Endodermal cell (in vitro differentiated cells): ENCODE measurements around the gene PATL1. TPM values are rescaled to one million over a fixed set of nuclear protein-coding genes. Genes with fewer than 3 reads are reported as not detected.

Source experiments
- DNase-seq: peaks from one replicate; pipeline ENCODE4 v3.0.0-alpha.2; 2017
- H3K27ac ChIP-seq: 2 replicates; pipeline ENCODE4 v1.5.1; 2013; ENCODE audit warnings: mild to moderate bottlenecking, low read depth, low read length, moderate library complexity
- H3K27me3 ChIP-seq: 2 replicates; pipeline ENCODE4 v1.6.1; 2013; ENCODE audit warnings: mild to moderate bottlenecking, low read length, moderate library complexity; ENCODE audit not compliant: insufficient read depth, control insufficient read depth, poor library complexity, severe bottlenecking
- H3K36me3 ChIP-seq: 2 replicates; pipeline ENCODE4 v1.7.0; 2013; ENCODE audit warnings: mild to moderate bottlenecking, low read length, moderate library complexity; ENCODE audit not compliant: control insufficient read depth, insufficient read depth
- H3K4me1 ChIP-seq: one replicate; pipeline ENCODE4 v1.7.0; 2013; ENCODE audit warnings: low read length; ENCODE audit not compliant: control insufficient read depth, insufficient read depth
- H3K4me3 ChIP-seq: 2 replicates; pipeline ENCODE4 v1.5.1; 2013; ENCODE audit warnings: mild to moderate bottlenecking, low read length, moderate library complexity
- H3K9ac ChIP-seq: 2 replicates; pipeline ENCODE4 v1.6.1; 2013; ENCODE audit warnings: mild to moderate bottlenecking, low read length, moderate library complexity; ENCODE audit not compliant: poor library complexity, severe bottlenecking; ENCODE audit errors: extremely low read depth
- H3K9me3 ChIP-seq: 2 replicates; pipeline ENCODE4 v1.6.1; 2013; ENCODE audit warnings: mild to moderate bottlenecking, low read length, moderate library complexity; ENCODE audit not compliant: control insufficient read depth
- H3K27ac Mint-ChIP-seq: 2 replicates; pipeline ENCODE4 v1.8.0; 2020; ENCODE audit warnings: mixed read lengths
- H3K27me3 Mint-ChIP-seq: 2 replicates; pipeline ENCODE4 v1.8.0; 2021; ENCODE audit warnings: mild to moderate bottlenecking, mixed read lengths; ENCODE audit not compliant: insufficient read depth
- H3K36me3 Mint-ChIP-seq: 2 replicates; pipeline ENCODE4 v1.8.0; 2020; ENCODE audit warnings: low read depth, mixed read lengths
- H3K4me1 Mint-ChIP-seq: 2 replicates; pipeline ENCODE4 v1.8.0; 2020; ENCODE audit warnings: mixed read lengths
- H3K4me3 Mint-ChIP-seq: 2 replicates; pipeline ENCODE4 v1.8.0; 2020; ENCODE audit warnings: mild to moderate bottlenecking, moderate library complexity, mixed read lengths
- H3K9me3 Mint-ChIP-seq: 2 replicates; pipeline ENCODE4 v1.8.0; 2020; ENCODE audit warnings: mild to moderate bottlenecking, mixed read lengths
- CTCF ChIP-seq: fragments of 200-600 bp; sonication (generic); conservative IDR thresholded peaks from 2 replicates; pipeline ENCODE4 v1.5.0; 2021; ENCODE audit warnings: antibody characterized with exemption, mild to moderate bottlenecking
- WGBS, 2 experiments: methylation state at CpG; one replicate each; pipeline versions ENCODE4 v1.1.5 to v1.1.7; 2013; ENCODE audit warnings: missing lambda C conversion rate in 2 of 2, mixed read lengths in 1 of 2; ENCODE audit not compliant: insufficient coverage in 1 of 2, insufficient read length in 1 of 2; 5-methylcytosine and 5-hydroxymethylcytosine counted together
- total RNA-seq, 2 donors: library from RNA; stranded (reverse); fragmentation: NEBNext Ultra II Directional in 1 of 2; extraction: Animal tissue kit (Norgen Biotek cat#: 25700) in 1 of 2; gene quantifications; 2 replicates in 1 of 2; 3 replicates in 1 of 2; pipeline ENCODE4 v1.2.1, GENCODE V29; 2021

PATL1 gene
- total RNA-seq, 2 donors from 2014 or later: 41.0 to 45.7 TPM

GRCh38 chr11:59698506-59698905 lies 29.7 kb upstream of the PATL1 start:
- H3K4me3 ChIP-seq: no peak overlapping the region
- no peaks in the 10 kb centered on the region for H3K27me3 ChIP-seq
- peaks cover 6% of the 10 kb centered on the region for H3K9me3 ChIP-seq
- Mint-ChIP-seq H3K9me3 (peaks cover 37% of the 10 kb centered on the region), H3K4me1 (no peaks in the 10 kb centered on the region), H3K27ac (no peak overlapping the region), H3K36me3 (no peaks in the 10 kb centered on the region), H3K27me3 (peaks cover 13% of the 10 kb centered on the region), H3K4me3 (no peak overlapping the region)
- no peak overlapping the region for H3K9ac ChIP-seq
- H3K27ac ChIP-seq: no peak overlapping the region
- no peak for TF ChIP-seq CTCF
- H3K4me1 ChIP-seq: no peaks in the 10 kb centered on the region
- no peaks in the 10 kb centered on the region for H3K36me3 ChIP-seq
- DNase-seq: no peak

DNA sequence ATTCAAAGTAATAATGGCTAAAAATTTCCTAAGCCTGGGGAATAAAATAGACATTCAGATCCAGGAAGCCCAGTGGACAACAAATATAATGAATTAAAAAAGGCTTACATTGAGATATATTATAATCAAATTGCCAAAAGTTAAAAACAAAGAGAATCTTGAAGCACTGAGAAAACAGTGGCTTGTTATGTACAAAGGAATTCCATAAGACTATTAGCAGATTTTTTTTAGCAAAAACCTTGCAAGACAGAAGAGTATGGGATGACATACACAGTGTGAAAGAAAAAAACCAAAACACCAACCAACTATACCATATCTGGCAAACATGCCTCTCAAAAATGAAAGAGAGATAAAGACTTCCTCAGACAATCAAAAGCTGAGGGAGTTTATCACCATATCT lies 24.1 kb upstream of the PATL1 start:
- no peaks in the 10 kb centered on the region for H3K36me3 ChIP-seq
- TF ChIP-seq CTCF: no peak
- DNase-seq: no peak
- Mint-ChIP-seq H3K36me3 (no peaks in the 10 kb centered on the region), H3K27ac (no peak overlapping the region), H3K4me3 (no peak overlapping the region), H3K4me1 (no peaks in the 10 kb centered on the region), H3K27me3 (peaks cover 16% of the 10 kb centered on the region), H3K9me3 (peaks cover 24% of the 10 kb centered on the region)
- H3K9ac ChIP-seq: no peak overlapping the region
- peaks cover 21% of the 10 kb centered on the region for H3K9me3 ChIP-seq
- H3K4me1 ChIP-seq: no peaks in the 10 kb centered on the region
- H3K27ac ChIP-seq: no peak overlapping the region
- no peaks in the 10 kb centered on the region for H3K27me3 ChIP-seq
- H3K4me3 ChIP-seq: no peak overlapping the region

DNA sequence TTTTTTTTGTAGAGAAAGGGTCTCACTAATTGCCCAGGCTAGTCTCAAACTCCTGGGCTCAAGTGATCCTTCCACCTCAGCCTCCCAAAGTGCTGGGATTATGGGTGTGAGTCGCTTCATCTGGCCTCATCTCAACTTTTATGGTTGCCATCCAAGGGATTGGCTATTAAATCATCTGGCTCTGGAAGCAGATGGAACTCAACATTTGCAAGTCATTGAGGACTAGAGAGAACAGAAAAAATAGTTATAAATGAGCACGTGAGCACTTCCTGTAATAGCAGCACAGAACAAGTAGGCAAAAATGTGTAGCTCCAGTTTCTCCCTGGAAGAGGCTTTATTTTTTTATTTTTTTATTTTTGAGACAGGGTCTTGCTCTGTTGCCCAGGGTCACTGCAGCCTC lies 22.3 kb upstream of the PATL1 start:
- Histone ChIP-seq H3K4me1 (no peaks in the 10 kb centered on the region), H3K9ac (no peak overlapping the region), H3K9me3 (peaks cover 21% of the 10 kb centered on the region), H3K27me3 (peaks cover under 1% of the 10 kb centered on the region), H3K36me3 (no peaks in the 10 kb centered on the region), H3K4me3 (no peak overlapping the region), H3K27ac (no peak overlapping the region)
- Mint-ChIP-seq H3K9me3 (peaks cover 21% of the 10 kb centered on the region), H3K27me3 (peaks cover 14% of the 10 kb centered on the region), H3K4me1 (no peaks in the 10 kb centered on the region), H3K27ac (no peak overlapping the region), H3K36me3 (no peaks in the 10 kb centered on the region), H3K4me3 (no peak overlapping the region)
- no peak for TF ChIP-seq CTCF
- no peak for DNase-seq
- WGBS, 2 experiments: 73 to 86% methylated on average over 2 of the region's 2 CpGs
